HepG2 (cell line): ENCODE measurements around the gene CD164L2. TPM values are rescaled to one million over a fixed set of nuclear protein-coding genes. Genes with fewer than 3 reads are reported as not detected.

Experiments
- ATAC-seq: fragments of 200-7000 bp; cut with Tn5 transposase; 3 replicates; pipeline ENCODE4 v1.9.1; 2020; ENCODE audit warnings: mild to moderate bottlenecking, moderate library complexity
- BruUV-seq: library from RNA; stranded (reverse); fragments of 400-500 nt; replicated peaks from 2 replicates; lab custom pipeline; 2021; lab: Mats Ljungman, UMichigan
- CTCF ChIA-PET: fragments of 300-600 bp; formaldehyde crosslinking; extraction: SDS; loops from one replicate; lab custom pipeline; 2021; ENCODE audit warnings: low total read pairs, inconsistent platforms, low intra/inter-chr PET ratio; lab: Yijun Ruan, JAX
- POLR2A ChIA-PET: fragments of 350-600 bp; sonication (Branson Sonifier 250); formaldehyde crosslinking; loops from one replicate; lab custom pipeline; 2020; ENCODE audit warnings: antibody characterized with exemption, inconsistent platforms; lab: Yijun Ruan, JAX
- DNase-seq: peaks from one replicate; pipeline ENCODE4 v3.0.0-alpha.2; 2015; ENCODE audit warnings: low spot score
- FAIRE-seq: peaks from 3 replicates; lab custom pipeline; 2011; peaks lifted over from hg19 to GRCh38; lab: Jason Lieb, UNC
- H2AFZ ChIP-seq: one replicate; pipeline ENCODE4 v1.6.1; 2011; ENCODE audit warnings: low read length, inconsistent platforms
- H3K27ac ChIP-seq: fragments of 300-600 bp; 3 replicates; pipeline ENCODE4 v1.8.0; 2011; ENCODE audit warnings: mixed run types, mild to moderate bottlenecking, mixed read lengths, low read length, inconsistent platforms; ENCODE audit not compliant: insufficient read depth; ENCODE audit errors: extremely low read length
- H3K27me3 ChIP-seq, 2 experiments: fragments of 200-600 bp in 1 of 2; 2 replicates in 1 of 2; 3 replicates in 1 of 2; pipeline versions ENCODE4 v1.6.0 to v1.8.0; 2011; ENCODE audit warnings: low read length in 2 of 2, mild to moderate bottlenecking in 2 of 2, moderate library complexity in 2 of 2, inconsistent platforms in 1 of 2; ENCODE audit not compliant: insufficient read depth in 2 of 2, control insufficient read depth in 1 of 2
- H3K36me3 ChIP-seq, 2 experiments: fragments of 200-600 bp in 1 of 2; replicated peaks in 1 of 2; 2 replicates in 1 of 2; 3 replicates in 1 of 2; pipeline versions ENCODE4 v1.5.1 to v1.8.0; 2011; ENCODE audit warnings: low read length in 2 of 2, inconsistent platforms in 1 of 2; ENCODE audit not compliant: insufficient read depth in 2 of 2, control insufficient read depth in 1 of 2
- H3K4me1 ChIP-seq: 2 replicates; pipeline ENCODE4 v1.5.1; 2012; ENCODE audit warnings: low read length, inconsistent platforms; ENCODE audit not compliant: insufficient read depth
- H3K4me2 ChIP-seq: 2 replicates; pipeline ENCODE4 v1.6.0; 2011; ENCODE audit warnings: low read depth, low read length, inconsistent platforms
- H3K4me3 ChIP-seq, 3 experiments: fragments of 200-600 bp in 1 of 3; sonication (generic), shearing (Covaris generic) in 1 of 3; replicated peaks in 1 of 3; 2 replicates each; pipeline ENCODE4 v1.5.1; 2011 to 2016; ENCODE audit warnings: low read length in 3 of 3, inconsistent platforms in 2 of 3, low read depth in 2 of 3, mild to moderate bottlenecking in 2 of 3, control low read depth in 1 of 3, mixed read lengths in 1 of 3; ENCODE audit not compliant: insufficient read depth in 1 of 3
- H3K79me2 ChIP-seq: one replicate; pipeline ENCODE4 v1.6.1; 2011; ENCODE audit warnings: low read length, inconsistent platforms; ENCODE audit not compliant: insufficient read depth
- H3K9ac ChIP-seq: 2 replicates; pipeline ENCODE4 v1.6.0; 2011; ENCODE audit warnings: mild to moderate bottlenecking, low read depth, low read length, inconsistent platforms; ENCODE audit not compliant: insufficient read depth
- H3K9me3 ChIP-seq: 2 replicates; pipeline ENCODE4 v1.5.1; 2012; ENCODE audit warnings: mild to moderate bottlenecking, low read length
- H4K20me1 ChIP-seq: 2 replicates; pipeline ENCODE4 v1.6.0; 2011; ENCODE audit warnings: inconsistent platforms, mild to moderate bottlenecking, low read length, moderate library complexity; ENCODE audit not compliant: insufficient read depth
- DMAP1 ChIP-seq: IDR thresholded peaks from 2 replicates; pipeline ENCODE4 v1.6.1; 2016
- HHEX ChIP-seq: IDR thresholded peaks from 2 replicates; pipeline ENCODE4 v1.6.1; 2016; ENCODE audit warnings: control low read depth
- HOXA7 ChIP-seq: sonication (generic); formaldehyde crosslinking; IDR thresholded peaks from 2 replicates; pipeline ENCODE4 v1.8.1; 2022; ENCODE audit warnings: mild to moderate bottlenecking, missing genetic modification reagents, moderate library complexity
- KLF12 ChIP-seq: sonication (generic); formaldehyde crosslinking; IDR thresholded peaks from 2 replicates; pipeline ENCODE4 v1.4.0; 2020; ENCODE audit warnings: missing genetic modification reagents, borderline replicate concordance
- MZF1 ChIP-seq: sonication (generic); formaldehyde crosslinking; IDR thresholded peaks from 2 replicates; pipeline ENCODE4 v1.8.1; 2023; ENCODE audit warnings: mild to moderate bottlenecking, missing genetic modification reagents, borderline replicate concordance
- TERF1 ChIP-seq: sonication (generic); formaldehyde crosslinking; IDR thresholded peaks from 2 replicates; pipeline ENCODE4 v1.8.0; 2022; ENCODE audit warnings: mild to moderate bottlenecking, missing genetic modification reagents, moderate library complexity
- ZBTB1 ChIP-seq: sonication (generic); formaldehyde crosslinking; IDR thresholded peaks from 2 replicates; pipeline ENCODE4 v1.4.0; 2020; ENCODE audit warnings: missing genetic modification reagents, borderline replicate concordance
- ZFP91 ChIP-seq: sonication (generic); formaldehyde crosslinking; IDR thresholded peaks from 2 replicates; pipeline ENCODE4 v1.9.0; 2022; ENCODE audit warnings: missing genetic modification reagents, mild to moderate bottlenecking, borderline replicate concordance
- ZNF609 ChIP-seq: sonication (generic); formaldehyde crosslinking; IDR thresholded peaks from 2 replicates; pipeline ENCODE4 v1.4.0; 2020; ENCODE audit warnings: mild to moderate bottlenecking, missing genetic modification reagents, borderline replicate concordance
- ZNF792 ChIP-seq: IDR thresholded peaks from 2 replicates; pipeline ENCODE4 v1.6.1; 2016
- whole genome bisulfite sequencing: methylation state at CpG from one replicate; pipeline ENCODE4 v1.1.6; 2017; ENCODE audit warnings: low lambda C conversion rate; 5-methylcytosine and 5-hydroxymethylcytosine counted together
- in situ Hi-C: cut with HindIII; loops from 2 replicates; pipeline ENCODE4 v1.10.0; 2017; ENCODE audit warnings: low pct_unique_long_range_greater_than_20kb; ENCODE audit not compliant: extremely low pct_ligation_motif_present
- intact Hi-C: fragments of 100-400 bp; cut with micrococcal nuclease; formaldehyde crosslinking; loops from one replicate; pipeline ENCODE4 v1.10.0; 2022; ENCODE audit not compliant: unreplicated experiment
- polyA plus RNA-seq, 8 experiments: library from polyadenylated mRNA; depleted of rRNA in 3 of 8; stranded (reverse) in 7 of 8; unstranded in 1 of 8; fragments of >200 nt; fragmentation: Illumina TruSeq in 4 of 8; extraction: Trizol in 4 of 8; gene quantifications; 2 replicates each; pipeline versions ENCODE4 v1.2.1 to v1.2.3, GENCODE V29; 2011 to 2016; ENCODE audit warnings: low read depth in 4 of 8, missing spikeins in 1 of 8, mixed read lengths in 1 of 8; ENCODE audit not compliant: insufficient read depth in 1 of 8
- total RNA-seq, 5 experiments: library from RNA; depleted of rRNA; stranded (reverse); fragments of >200 nt; fragmentation: Illumina TruSeq; extraction: Trizol; gene quantifications; 2 replicates each; pipeline ENCODE4 v1.2.3, GENCODE V29; 2016; ENCODE audit warnings: low read depth in 1 of 5

The CD164L2 gene
- total and polyA plus RNA-seq, 2 of the 13 experiments (the other 11 are each of a cell fraction or from before 2014, with no cell fraction given), result not detected

GRCh38 chr1:27349784-27350662 lies 33.1 kb downstream of the CD164L2 start:
- WGBS, result 90% methylated on average over 41 of the region's 84 CpGs
- FAIRE-seq, result no peak
- DNase-seq, result no peak
- BruUV-seq, result no TSS peak
- intact Hi-C loops, result loop anchor here (1.0 kb wide), 1 partner anchor 9 kb away; no protein-coding TSS in a partner anchor
- H3K4me2 ChIP-seq, result 0 out of 2 replicates have a peak overlapping the region, but pooled peaks have one; percentile 87
- H3K4me3 ChIP-seq, result no peak overlapping the region
- no peaks in the 10 kb centered on the region for H3K79me2 ChIP-seq
- no peaks in the 10 kb centered on the region for H3K36me3 ChIP-seq
- no peak overlapping the region for H3K9ac ChIP-seq
- H3K27ac ChIP-seq, result no peak overlapping the region
- H3K4me1 ChIP-seq, result peaks cover 28% of the 10 kb centered on the region
- H2AFZ ChIP-seq, result no peak overlapping the region
- no peaks in the 10 kb centered on the region for H4K20me1 ChIP-seq
- in situ Hi-C loops, result no loop called here
- no peaks in the 10 kb centered on the region for H3K9me3 ChIP-seq
- no peak for ATAC-seq
- ChIA-PET POLR2A (interaction anchor here (1.5 to 4.8 kb wide), 3 partner anchors 8 to 257 kb away, joined by 3 to 36 read pairs (median 6); partner anchors contain the start of genes MAP3K6 and SYTL1), CTCF (no interaction called here)
- no peaks in the 10 kb centered on the region for H3K27me3 ChIP-seq
- TF ChIP-seq DMAP1 (CRISPR knock-in tag), result no peak
- TF ChIP-seq ZNF609 (CRISPR knock-in tag), result no peak
- TF ChIP-seq TERF1 (CRISPR knock-in tag), result no peak
- no peak for TF ChIP-seq MZF1
- TF ChIP-seq ZFP91 (CRISPR knock-in tag), result no peak
- TF ChIP-seq HOXA7, result no peak
- no peak for TF ChIP-seq HHEX
- TF ChIP-seq KLF12 (CRISPR knock-in tag), result no peak
- no peak for TF ChIP-seq ZBTB1 (CRISPR knock-in tag)
- TF ChIP-seq ZNF792 (CRISPR knock-in tag), result no peak
